ENCODE results near the gene NSUN4. TPM values are rescaled to one million over a fixed set of nuclear protein-coding genes. Genes with fewer than 3 reads are reported as not detected.

The NSUN4 gene
- total and polyA plus RNA-seq, 2 of the 13 experiments (the other 11 are each of a cell fraction or from before 2014, with no cell fraction given), result 21.5 to 23.5 TPM

GRCh38 chr1:46340404-46341221, at the start of gene NSUN4 (continued):
- TF ChIP-seq, protein P1, sequence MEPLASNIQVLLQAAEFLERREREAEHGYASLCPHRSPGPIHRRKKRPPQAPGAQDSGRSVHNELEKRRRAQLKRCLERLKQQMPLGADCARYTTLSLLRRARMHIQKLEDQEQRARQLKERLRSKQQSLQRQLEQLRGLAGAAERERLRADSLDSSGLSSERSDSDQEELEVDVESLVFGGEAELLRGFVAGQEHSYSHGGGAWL (CRISPR knock-in tag; IDR thresholded peaks at IDR 0.05), result peak; percentile 57; the same call in 1 of the 2 replicates
- TF ChIP-seq NFE2L2 (IDR thresholded peaks at IDR 0.05; ENCODE audit: low read length) (no peak), PAXIP1 (CRISPR knock-in tag; conservative IDR thresholded peaks at IDR 0.05) (peak; percentile 20; the same call in 1 of the 2 replicates), HES4 (CRISPR knock-in tag; IDR thresholded peaks at IDR 0.05; ENCODE audit: borderline replicate concordance) (peak; percentile 70), ELK4 (CRISPR knock-in tag; IDR thresholded peaks at IDR 0.05; ENCODE audit: borderline replicate concordance) (no peak), ZNF331 (CRISPR knock-in tag; IDR thresholded peaks at IDR 0.05) (peak; percentile 64; the same call in 1 of the 2 replicates), TRAFD1 (CRISPR knock-in tag; IDR thresholded peaks at IDR 0.05; ENCODE audit: borderline replicate concordance) (no peak), ZBTB7B (CRISPR knock-in tag; IDR thresholded peaks at IDR 0.05) (0 out of 2 replicates have a peak, but pooled peaks have one; percentile 53), KAT2B (IDR thresholded peaks at IDR 0.05; ENCODE audit: borderline replicate concordance, low read depth, low read length) (no peak), THAP8 (CRISPR knock-in tag; IDR thresholded peaks at IDR 0.05; ENCODE audit: borderline replicate concordance) (no peak), ZNF570 (CRISPR knock-in tag; IDR thresholded peaks at IDR 0.05; ENCODE audit: borderline replicate concordance) (no peak), E2F1 (CRISPR knock-in tag; IDR thresholded peaks at IDR 0.05) (peak; percentile 69)
- TF ChIP-seq, protein P2, sequence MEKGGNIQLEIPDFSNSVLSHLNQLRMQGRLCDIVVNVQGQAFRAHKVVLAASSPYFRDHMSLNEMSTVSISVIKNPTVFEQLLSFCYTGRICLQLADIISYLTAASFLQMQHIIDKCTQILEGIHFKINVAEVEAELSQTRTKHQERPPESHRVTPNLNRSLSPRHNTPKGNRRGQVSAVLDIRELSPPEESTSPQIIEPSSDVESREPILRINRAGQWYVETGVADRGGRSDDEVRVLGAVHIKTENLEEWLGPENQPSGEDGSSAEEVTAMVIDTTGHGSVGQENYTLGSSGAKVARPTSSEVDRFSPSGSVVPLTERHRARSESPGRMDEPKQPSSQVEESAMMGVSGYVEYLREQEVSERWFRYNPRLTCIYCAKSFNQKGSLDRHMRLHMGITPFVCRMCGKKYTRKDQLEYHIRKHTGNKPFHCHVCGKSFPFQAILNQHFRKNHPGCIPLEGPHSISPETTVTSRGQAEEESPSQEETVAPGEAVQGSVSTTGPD (CRISPR knock-in tag; IDR thresholded peaks at IDR 0.05), result no peak
- TF ChIP-seq, protein P3, sequence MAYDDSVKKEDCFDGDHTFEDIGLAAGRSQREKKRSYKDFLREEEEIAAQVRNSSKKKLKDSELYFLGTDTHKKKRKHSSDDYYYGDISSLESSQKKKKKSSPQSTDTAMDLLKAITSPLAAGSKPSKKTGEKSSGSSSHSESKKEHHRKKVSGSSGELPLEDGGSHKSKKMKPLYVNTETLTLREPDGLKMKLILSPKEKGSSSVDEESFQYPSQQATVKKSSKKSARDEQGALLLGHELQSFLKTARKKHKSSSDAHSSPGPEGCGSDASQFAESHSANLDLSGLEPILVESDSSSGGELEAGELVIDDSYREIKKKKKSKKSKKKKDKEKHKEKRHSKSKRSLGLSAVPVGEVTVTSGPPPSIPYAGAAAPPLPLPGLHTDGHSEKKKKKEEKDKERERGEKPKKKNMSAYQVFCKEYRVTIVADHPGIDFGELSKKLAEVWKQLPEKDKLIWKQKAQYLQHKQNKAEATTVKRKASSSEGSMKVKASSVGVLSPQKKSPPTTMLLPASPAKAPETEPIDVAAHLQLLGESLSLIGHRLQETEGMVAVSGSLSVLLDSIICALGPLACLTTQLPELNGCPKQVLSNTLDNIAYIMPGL (CRISPR knock-in tag; IDR thresholded peaks at IDR 0.05; ENCODE audit: borderline replicate concordance in 1 of 2, low read depth in 1 of 2), result peak; percentile 97 to 99

Measured in HepG2 (cell line).